Neural progenitor cell (in vitro differentiated cells): ENCODE data around the gene RNF11. TPM values are rescaled to one million over a fixed set of nuclear protein-coding genes. Genes with fewer than 3 reads are reported as not detected.
A peak's percentile ranks its signal among the peaks of the same experiment; 100 is the strongest.

Source experiments
- DNase-seq: peaks from one replicate; pipeline ENCODE4 v3.0.0-alpha.2; 2016; ENCODE audit warnings: low spot score
- H2AFZ ChIP-seq: fragments of 200-600 bp; sonication (generic); replicated peaks from 2 replicates; pipeline ENCODE4 v1.6.1; 2016; ENCODE audit warnings: antibody characterized with exemption
- H3F3A ChIP-seq: fragments of 200-600 bp; sonication (generic); 2 replicates; pipeline ENCODE4 v1.6.1; 2016; ENCODE audit warnings: antibody characterized with exemption, low read depth
- H3K27ac ChIP-seq: fragments of 200-600 bp; sonication (generic); 2 replicates; pipeline ENCODE4 v1.5.1; 2016; ENCODE audit warnings: mild to moderate bottlenecking
- H3K27me3 ChIP-seq: fragments of 200-600 bp; sonication (generic); 2 replicates; pipeline ENCODE4 v1.6.1; 2016; ENCODE audit warnings: mild to moderate bottlenecking, moderate library complexity
- H3K36me3 ChIP-seq: fragments of 200-600 bp; sonication (generic); 2 replicates; pipeline ENCODE4 v1.5.1; 2016
- H3K4me1 ChIP-seq: fragments of 200-600 bp; sonication (generic); 2 replicates; pipeline ENCODE4 v1.6.1; 2016; ENCODE audit warnings: mixed run types
- H3K4me2 ChIP-seq: fragments of 200-600 bp; sonication (generic); 2 replicates; pipeline ENCODE4 v1.6.1; 2016
- H3K4me3 ChIP-seq: fragments of 200-600 bp; sonication (generic); 2 replicates; pipeline ENCODE4 v1.5.1; 2016
- H3K79me2 ChIP-seq: fragments of 200-600 bp; sonication (generic); 2 replicates; pipeline ENCODE4 v1.6.1; 2016; ENCODE audit warnings: low read depth
- H3K9ac ChIP-seq: fragments of 200-600 bp; sonication (generic); 2 replicates; pipeline ENCODE4 v1.6.1; 2016
- H3K9me3 ChIP-seq: fragments of 200-600 bp; sonication (generic); 2 replicates; pipeline ENCODE4 v1.5.1; 2016; ENCODE audit warnings: low read depth
- H4K20me1 ChIP-seq: fragments of 200-600 bp; sonication (generic); 2 replicates; pipeline ENCODE4 v1.6.1; 2016; ENCODE audit warnings: low read depth
- H3K27ac Mint-ChIP-seq: 3 replicates; pipeline ENCODE4 v1.8.0; 2021; ENCODE audit warnings: mixed read lengths
- H3K27me3 Mint-ChIP-seq: 2 replicates; pipeline ENCODE4 v1.8.0; 2022; ENCODE audit warnings: low read depth, mild to moderate bottlenecking, inconsistent platforms, moderate library complexity, mixed read lengths; ENCODE audit not compliant: insufficient read depth
- H3K36me3 Mint-ChIP-seq: 3 replicates; pipeline ENCODE4 v1.8.0; 2021; ENCODE audit warnings: mixed read lengths
- H3K4me1 Mint-ChIP-seq: 3 replicates; pipeline ENCODE4 v1.8.0; 2021; ENCODE audit warnings: mixed read lengths
- H3K4me3 Mint-ChIP-seq: 3 replicates; pipeline ENCODE4 v1.8.0; 2021; ENCODE audit warnings: mild to moderate bottlenecking, moderate library complexity, mixed read lengths
- H3K9me3 Mint-ChIP-seq: 3 replicates; pipeline ENCODE4 v1.8.0; 2020; ENCODE audit warnings: mixed read lengths
- CTCF ChIP-seq: fragments of 200-600 bp; sonication (generic); IDR thresholded peaks from 2 replicates; pipeline ENCODE4 v1.5.1; 2017; ENCODE audit warnings: antibody characterized with exemption, mild to moderate bottlenecking
- EZH2 ChIP-seq: fragments of 200-600 bp; sonication (generic); IDR thresholded peaks from 2 replicates; pipeline ENCODE4 v1.6.1; 2017; ENCODE audit warnings: antibody characterized with exemption, mild to moderate bottlenecking, moderate library complexity
- EZH2phosphoT487 ChIP-seq: fragments of 200-600 bp; sonication (generic); IDR thresholded peaks from 2 replicates; pipeline ENCODE4 v1.6.1; 2017; ENCODE audit warnings: antibody characterized with exemption
- total RNA-seq: library from RNA; depleted of rRNA; stranded (reverse); fragments of >200 nt; gene quantifications from 2 replicates; pipeline ENCODE4 v1.2.3, GENCODE V29; 2015; ENCODE audit warnings: low replicate concordance

The RNF11 gene
- total RNA-seq, 1 donor from 2014 or later, result 108 TPM

GRCh38 chr1:51301152-51301843 lies 65.2 kb downstream of the RNF11 start:
- H3K27ac ChIP-seq, result no peak overlapping the region
- H3K27me3 ChIP-seq, result no peaks in the 10 kb centered on the region
- H3K4me1 ChIP-seq, result peaks cover 6% of the 10 kb centered on the region
- H3K27ac Mint-ChIP-seq, result no peak overlapping the region
- H3K36me3 ChIP-seq, result no peaks in the 10 kb centered on the region
- peaks cover 7% of the 10 kb centered on the region for H3K4me1 Mint-ChIP-seq
- H3K4me2 ChIP-seq, result no peak overlapping the region
- H3K4me3 Mint-ChIP-seq, result no peak overlapping the region
- no peaks in the 10 kb centered on the region for H3F3A ChIP-seq
- H4K20me1 ChIP-seq, result no peaks in the 10 kb centered on the region
- H3K4me3 ChIP-seq, result no peak overlapping the region
- H3K36me3 Mint-ChIP-seq, result no peaks in the 10 kb centered on the region
- DNase-seq, result no peak
- H3K79me2 ChIP-seq, result no peaks in the 10 kb centered on the region
- H2AFZ ChIP-seq, result no peak overlapping the region
- H3K9ac ChIP-seq, result no peak overlapping the region
- H3K9me3 ChIP-seq, result no peaks in the 10 kb centered on the region
- TF ChIP-seq CTCF (no peak), EZH2phosphoT487 (no peak), EZH2 (no peak)
- H3K9me3 Mint-ChIP-seq, result no peaks in the 10 kb centered on the region
- H3K27me3 Mint-ChIP-seq, result no peaks in the 10 kb centered on the region

GRCh38 chr1:51301844-51302162 lies 65.7 kb downstream of the RNF11 start:
- Histone ChIP-seq H4K20me1 (no peaks in the 10 kb centered on the region), H3K9ac (no peak overlapping the region), H3F3A (no peaks in the 10 kb centered on the region), H3K4me3 (no peak overlapping the region), H3K27ac (no peak overlapping the region), H3K4me1 (peaks cover 6% of the 10 kb centered on the region), H3K36me3 (no peaks in the 10 kb centered on the region), H3K4me2 (no peak overlapping the region), H3K9me3 (no peaks in the 10 kb centered on the region), H2AFZ (no peak overlapping the region), H3K79me2 (no peaks in the 10 kb centered on the region), H3K27me3 (no peaks in the 10 kb centered on the region)
- no peak overlapping the region for H3K4me3 Mint-ChIP-seq
- TF ChIP-seq EZH2, result no peak
- no peak for TF ChIP-seq EZH2phosphoT487
- no peak for TF ChIP-seq CTCF
- H3K27ac Mint-ChIP-seq, result peak overlapping the region; percentile 50
- no peaks in the 10 kb centered on the region for H3K9me3 Mint-ChIP-seq
- H3K4me1 Mint-ChIP-seq, result peaks cover 7% of the 10 kb centered on the region
- no peak for DNase-seq
- no peaks in the 10 kb centered on the region for H3K27me3 Mint-ChIP-seq
- no peaks in the 10 kb centered on the region for H3K36me3 Mint-ChIP-seq

- no peaks in the 10 kb centered on the region for H3K9me3 Mint-ChIP-seq
- peaks cover 7% of the 10 kb centered on the region for H3K4me1 Mint-ChIP-seq
- Histone ChIP-seq H3K4me2 (no peak overlapping the region), H2AFZ (no peak overlapping the region), H4K20me1 (no peaks in the 10 kb centered on the region), H3K9me3 (no peaks in the 10 kb centered on the region), H3K27ac (no peak overlapping the region), H3F3A (no peaks in the 10 kb centered on the region), H3K36me3 (no peaks in the 10 kb centered on the region), H3K4me3 (no peak overlapping the region), H3K9ac (no peak overlapping the region), H3K27me3 (no peaks in the 10 kb centered on the region), H3K4me1 (peaks cover 6% of the 10 kb centered on the region), H3K79me2 (no peaks in the 10 kb centered on the region)
- H3K27me3 Mint-ChIP-seq, result no peaks in the 10 kb centered on the region
- no peak for TF ChIP-seq EZH2phosphoT487
- H3K4me3 Mint-ChIP-seq, result no peak overlapping the region
- H3K27ac Mint-ChIP-seq, result no peak overlapping the region
- no peaks in the 10 kb centered on the region for H3K36me3 Mint-ChIP-seq
- no peak for DNase-seq
These were observed 66.2 kb downstream of the RNF11 start for GRCh38 chr1:51302270-51302669.

GRCh38 chr1:51302746-51303145 lies 66.7 kb downstream of the RNF11 start:
- Histone ChIP-seq H2AFZ (no peak overlapping the region), H3F3A (no peaks in the 10 kb centered on the region), H3K27ac (no peak overlapping the region), H4K20me1 (no peaks in the 10 kb centered on the region), H3K9ac (no peak overlapping the region), H3K9me3 (no peaks in the 10 kb centered on the region), H3K27me3 (no peaks in the 10 kb centered on the region), H3K36me3 (no peaks in the 10 kb centered on the region), H3K4me2 (no peak overlapping the region), H3K4me1 (peaks cover 6% of the 10 kb centered on the region), H3K79me2 (no peaks in the 10 kb centered on the region), H3K4me3 (no peak overlapping the region)
- no peaks in the 10 kb centered on the region for H3K27me3 Mint-ChIP-seq
- no peak for DNase-seq
- TF ChIP-seq CTCF, result no peak
- no peak for TF ChIP-seq EZH2phosphoT487
- TF ChIP-seq EZH2, result no peak
- H3K9me3 Mint-ChIP-seq, result no peaks in the 10 kb centered on the region
- H3K27ac Mint-ChIP-seq, result no peak overlapping the region
- no peak overlapping the region for H3K4me3 Mint-ChIP-seq
- H3K36me3 Mint-ChIP-seq, result no peaks in the 10 kb centered on the region
- peaks cover 3% of the 10 kb centered on the region for H3K4me1 Mint-ChIP-seq
